BLaER1 (cell line): ENCODE results near the gene B3GNT9.

ENCODE experiments used
- H3K27ac ChIP-seq: shearing (Covaris generic); formaldehyde crosslinking; 2 replicates; pipeline ENCODE4 v1.8.1; 2022
- H3K27me3 ChIP-seq: shearing (Covaris generic); formaldehyde crosslinking; 2 replicates; pipeline ENCODE4 v1.8.1; 2022
- H3K36me3 ChIP-seq: shearing (Covaris generic); formaldehyde crosslinking; 2 replicates; pipeline ENCODE4 v1.8.1; 2022
- H3K4me1 ChIP-seq: shearing (Covaris generic); formaldehyde crosslinking; 2 replicates; pipeline ENCODE4 v1.8.1; 2022
- H3K4me2 ChIP-seq: shearing (Covaris generic); formaldehyde crosslinking; 2 replicates; pipeline ENCODE4 v1.8.1; 2022
- H3K4me3 ChIP-seq: shearing (Covaris generic); formaldehyde crosslinking; 2 replicates; pipeline ENCODE4 v1.8.1; 2022
- H3K9ac ChIP-seq: shearing (Covaris generic); formaldehyde crosslinking; 2 replicates; pipeline ENCODE4 v1.8.1; 2022
- H3K9me3 ChIP-seq: shearing (Covaris generic); formaldehyde crosslinking; 2 replicates; pipeline ENCODE4 v1.8.1; 2022
- H4K20me1 ChIP-seq: shearing (Covaris generic); formaldehyde crosslinking; 2 replicates; pipeline ENCODE4 v1.8.1; 2022
- Cebpa-rat ChIP-seq: shearing (Covaris generic); IDR thresholded peaks from 2 replicates; pipeline ENCODE4 v1.8.1; 2022

The B3GNT9 gene

DNA sequence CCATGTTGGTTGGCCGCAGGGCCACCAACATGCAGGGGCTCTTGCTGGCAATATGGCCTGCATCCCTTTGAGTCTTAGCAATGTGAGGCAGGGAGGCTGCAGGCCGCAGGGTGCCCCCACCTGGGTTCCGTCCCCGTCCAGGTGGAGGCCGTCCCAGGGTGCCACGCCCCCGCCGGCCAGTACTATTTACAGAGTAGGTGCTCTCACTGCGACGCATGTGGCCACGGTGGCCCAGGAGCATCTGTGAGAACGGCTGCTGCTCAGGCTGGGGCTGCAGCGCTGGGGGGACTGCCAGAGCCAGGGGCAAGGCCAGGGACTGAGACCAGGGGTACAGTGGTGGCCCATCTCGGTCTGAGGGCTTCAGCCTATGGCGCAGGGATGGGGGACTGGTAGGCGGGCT lies 29.4 kb upstream of the B3GNT9 start:
- Histone ChIP-seq H3K36me3 (peaks cover 16% of the 10 kb centered on the region; the same call in 1 of the 2 replicates), H3K27me3 (peaks cover 29% of the 10 kb centered on the region), H3K4me2 (peak overlapping the region; percentile 89; the same call in 1 of the 2 replicates), H3K4me3 (no peak overlapping the region), H3K9me3 (no peaks in the 10 kb centered on the region), H4K20me1 (peaks cover 61% of the 10 kb centered on the region), H3K4me1 (peaks cover 66% of the 10 kb centered on the region), H3K27ac (no peak overlapping the region), H3K9ac (0 out of 2 replicates have a peak overlapping the region, but pooled peaks have one; percentile 50)
- no peak for TF ChIP-seq Cebpa-rat

DNA sequence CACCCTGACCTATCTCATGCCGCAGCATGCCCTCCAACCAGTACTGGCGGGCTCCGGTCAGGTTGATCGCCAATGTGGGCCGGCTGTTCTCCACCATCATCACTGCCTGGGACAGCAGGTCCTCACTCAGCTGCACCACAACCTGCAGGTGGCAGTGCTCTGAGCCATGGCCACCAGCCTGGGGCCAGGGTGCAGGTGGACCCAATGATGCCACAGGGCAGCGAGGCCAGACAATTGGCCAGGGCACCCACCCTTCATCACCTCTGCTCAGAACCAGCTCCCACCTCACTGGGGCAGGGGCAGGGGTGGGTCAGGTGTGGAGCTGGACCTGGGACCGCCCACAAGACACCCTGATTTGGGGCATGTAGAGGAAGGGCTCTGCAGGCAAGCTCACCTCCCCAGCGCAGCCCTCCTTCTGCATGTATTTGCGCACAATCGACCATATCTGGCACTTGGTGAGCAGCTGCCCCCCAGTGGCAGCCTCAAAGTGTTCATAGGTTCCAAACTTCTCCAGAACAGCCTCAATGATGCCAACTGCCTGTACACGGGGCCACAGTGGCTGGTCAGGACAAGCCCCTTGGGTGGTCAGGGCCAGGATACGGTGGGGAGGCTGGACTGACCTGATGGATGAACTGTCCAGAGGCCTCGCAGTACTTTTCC lies 28.8 kb upstream of the B3GNT9 start:
- no peaks in the 10 kb centered on the region for H3K9me3 ChIP-seq
- H3K27me3 ChIP-seq, result peaks cover 23% of the 10 kb centered on the region
- H3K4me1 ChIP-seq, result peaks cover 66% of the 10 kb centered on the region
- no peak overlapping the region for H3K9ac ChIP-seq
- no peak overlapping the region for H3K4me3 ChIP-seq
- H3K27ac ChIP-seq, result no peak overlapping the region
- peaks cover 16% of the 10 kb centered on the region; the same call in 1 of the 2 replicates for H3K36me3 ChIP-seq
- H3K4me2 ChIP-seq, result 0 out of 2 replicates have a peak overlapping the region, but pooled peaks have one; percentile 86
- peaks cover 55% of the 10 kb centered on the region for H4K20me1 ChIP-seq
- no peak for TF ChIP-seq Cebpa-rat

DNA sequence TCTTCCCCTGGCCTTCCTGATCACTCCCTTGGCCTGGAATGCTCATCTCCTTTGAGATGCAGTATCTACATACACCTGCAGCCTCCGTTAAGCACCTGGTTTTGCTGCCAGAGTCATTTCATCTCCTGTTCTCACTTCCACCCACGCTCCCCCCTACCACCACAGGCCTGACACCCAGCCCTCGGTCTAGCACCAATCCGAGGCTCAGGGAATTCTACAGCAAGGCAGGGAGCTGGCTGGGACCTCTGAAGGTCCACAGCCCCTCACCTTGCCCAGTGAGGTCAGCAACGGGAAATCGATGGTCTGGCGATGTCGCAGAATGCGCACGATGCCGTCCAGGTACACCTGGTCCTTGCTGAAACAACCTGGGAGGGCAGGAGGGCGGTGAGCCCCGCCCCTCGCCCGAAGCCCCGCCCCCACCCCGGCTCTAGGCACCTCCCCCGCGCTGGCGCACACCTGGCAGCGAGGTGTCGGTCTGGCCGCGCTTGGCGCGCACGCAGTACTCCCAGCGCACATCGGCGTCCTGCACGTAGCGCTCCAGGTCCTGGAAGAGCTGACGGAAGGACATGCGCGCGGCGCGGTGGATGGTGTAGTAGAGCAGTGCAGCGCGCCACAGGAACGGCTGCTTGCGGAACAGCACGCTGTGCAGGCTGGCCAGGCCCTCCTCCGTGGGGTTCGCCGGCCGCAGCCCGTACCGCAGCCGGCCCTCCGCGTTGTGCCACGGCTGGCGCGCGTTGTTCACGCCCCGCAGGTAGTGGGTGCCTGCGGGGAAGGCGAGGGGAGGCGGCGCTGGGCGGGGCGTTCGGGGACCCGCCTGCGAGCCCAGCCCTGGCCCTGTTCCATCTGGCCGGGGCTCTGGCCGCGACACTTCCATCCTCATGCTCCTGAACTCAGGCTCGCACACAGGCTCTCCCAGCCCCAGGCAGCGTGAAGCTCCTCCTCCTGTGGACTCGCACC lies 27.2 kb upstream of the B3GNT9 start:
- H3K27ac ChIP-seq, result no peak overlapping the region
- H3K27me3 ChIP-seq, result peaks cover 18% of the 10 kb centered on the region
- H3K9me3 ChIP-seq, result no peaks in the 10 kb centered on the region
- no peak overlapping the region for H3K9ac ChIP-seq
- H3K4me2 ChIP-seq, result peak overlapping the region; percentile 86
- H3K4me1 ChIP-seq, result peaks cover 75% of the 10 kb centered on the region
- no peak for TF ChIP-seq Cebpa-rat
- peaks cover 52% of the 10 kb centered on the region for H4K20me1 ChIP-seq
- H3K4me3 ChIP-seq, result peak overlapping the region; percentile 55
- peaks cover 16% of the 10 kb centered on the region; the same call in 1 of the 2 replicates for H3K36me3 ChIP-seq

DNA sequence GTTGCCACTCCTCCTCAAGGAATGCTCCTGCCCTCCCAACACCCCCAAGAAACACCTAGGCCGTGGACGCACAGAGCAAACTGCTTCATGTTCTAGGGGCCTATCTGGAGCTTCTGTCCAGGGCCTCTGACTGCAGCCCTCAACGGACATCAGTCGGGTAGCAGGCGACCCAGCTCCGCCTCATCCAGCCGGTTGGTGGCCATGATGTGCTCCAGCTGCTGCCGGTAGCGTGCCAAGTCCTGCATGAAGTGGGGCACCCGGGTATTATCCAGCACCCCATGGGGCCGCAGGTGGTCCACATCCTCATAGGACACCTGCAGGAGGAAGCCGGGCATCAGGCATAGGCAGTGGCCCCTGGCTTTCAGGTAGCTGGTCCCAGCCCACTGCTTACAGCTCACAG lies 25.9 kb upstream of the B3GNT9 start:
- H3K36me3 ChIP-seq, result peaks cover 16% of the 10 kb centered on the region; the same call in 1 of the 2 replicates

DNA sequence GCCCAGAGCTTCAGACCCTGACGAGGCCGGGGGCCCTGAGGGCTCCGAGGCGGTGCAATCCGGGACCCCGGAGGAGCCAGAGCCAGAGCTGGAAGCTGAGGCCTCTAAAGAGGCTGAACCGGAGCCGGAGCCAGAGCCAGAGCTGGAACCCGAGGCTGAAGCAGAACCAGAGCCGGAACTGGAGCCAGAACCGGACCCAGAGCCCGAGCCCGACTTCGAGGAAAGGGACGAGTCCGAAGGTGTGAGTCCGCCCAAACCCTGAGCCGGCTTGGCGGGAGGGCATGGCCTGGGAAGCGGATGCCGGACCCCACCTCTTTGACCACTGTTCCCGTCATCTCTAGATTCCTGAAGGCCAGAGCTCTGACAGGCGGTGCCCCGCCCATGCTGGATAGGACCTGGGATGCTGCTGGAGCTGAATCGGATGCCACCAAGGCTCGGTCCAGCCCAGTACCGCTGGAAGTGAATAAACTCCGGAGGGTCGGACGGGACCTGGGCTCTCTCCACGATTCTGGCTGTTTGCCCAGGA lies 24.0 kb upstream of the B3GNT9 start:
- peaks cover 18% of the 10 kb centered on the region for H3K27me3 ChIP-seq
- H3K9me3 ChIP-seq, result no peaks in the 10 kb centered on the region
- peak overlapping the region; percentile 85 for H3K27ac ChIP-seq
- peaks cover 76% of the 10 kb centered on the region for H3K4me1 ChIP-seq
- H3K9ac ChIP-seq, result peak overlapping the region; percentile 78
- H3K4me2 ChIP-seq, result peak overlapping the region; percentile 99
- H3K4me3 ChIP-seq, result peak overlapping the region; percentile 71
- TF ChIP-seq Cebpa-rat, result no peak
- peaks cover 11% of the 10 kb centered on the region; the same call in 1 of the 2 replicates for H3K36me3 ChIP-seq
- peaks cover 33% of the 10 kb centered on the region for H4K20me1 ChIP-seq

More for the DNA sequence above, 25.9 kb upstream of the B3GNT9 start:
- peaks cover 74% of the 10 kb centered on the region for H3K4me1 ChIP-seq
- H3K27me3 ChIP-seq, result peaks cover 18% of the 10 kb centered on the region
- H3K4me3 ChIP-seq, result no peak overlapping the region
- no peak for TF ChIP-seq Cebpa-rat
- H3K9ac ChIP-seq, result no peak overlapping the region
- no peak overlapping the region for H3K4me2 ChIP-seq
- H4K20me1 ChIP-seq, result peaks cover 52% of the 10 kb centered on the region
- no peaks in the 10 kb centered on the region for H3K9me3 ChIP-seq
- no peak overlapping the region for H3K27ac ChIP-seq

DNA sequence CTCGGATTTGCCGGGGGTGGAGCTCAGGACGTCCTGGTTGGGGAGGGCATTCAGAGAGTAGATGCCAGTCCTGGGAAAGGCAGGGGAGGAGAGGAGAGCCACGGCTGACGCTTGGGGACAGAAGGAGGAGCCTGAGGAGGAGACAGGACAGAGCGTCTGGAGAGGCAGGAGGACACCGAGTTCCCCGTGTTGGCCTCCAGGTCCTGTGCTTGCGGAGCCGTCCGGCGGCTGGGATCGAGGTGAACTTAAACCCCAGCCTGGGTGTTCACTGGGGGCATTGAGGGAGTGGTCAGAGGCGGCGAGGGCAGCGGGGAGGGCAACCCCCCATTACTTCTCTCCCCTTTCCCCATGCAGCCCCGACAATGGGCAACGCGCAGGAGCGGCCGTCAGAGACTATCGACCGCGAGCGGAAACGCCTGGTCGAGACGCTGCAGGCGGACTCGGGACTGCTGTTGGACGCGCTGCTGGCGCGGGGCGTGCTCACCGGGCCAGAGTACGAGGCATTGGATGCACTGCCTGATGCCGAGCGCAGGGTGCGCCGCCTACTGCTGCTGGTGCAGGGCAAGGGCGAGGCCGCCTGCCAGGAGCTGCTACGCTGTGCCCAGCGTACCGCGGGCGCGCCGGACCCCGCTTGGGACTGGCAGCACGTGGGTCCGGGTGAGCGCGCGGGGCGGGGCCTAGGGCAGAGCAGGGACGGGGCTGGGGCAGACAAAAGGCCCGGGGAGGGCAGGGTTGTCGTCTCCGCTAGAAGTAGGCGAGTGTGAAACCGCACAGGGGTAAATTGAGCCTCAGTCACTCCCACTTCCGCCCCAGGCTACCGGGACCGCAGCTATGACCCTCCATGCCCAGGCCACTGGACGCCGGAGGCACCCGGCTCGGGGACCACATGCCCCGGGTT lies 23.3 kb upstream of the B3GNT9 start:
- Histone ChIP-seq H3K27ac (peak overlapping the region; percentile 85), H3K9ac (peak overlapping the region; percentile 78), H3K36me3 (peaks cover 11% of the 10 kb centered on the region; the same call in 1 of the 2 replicates), H3K4me1 (peaks cover 84% of the 10 kb centered on the region), H3K9me3 (no peaks in the 10 kb centered on the region), H4K20me1 (peaks cover 26% of the 10 kb centered on the region), H3K4me2 (peak overlapping the region; percentile 99), H3K4me3 (peak overlapping the region; percentile 71), H3K27me3 (peaks cover 18% of the 10 kb centered on the region)
- no peak for TF ChIP-seq Cebpa-rat

DNA sequence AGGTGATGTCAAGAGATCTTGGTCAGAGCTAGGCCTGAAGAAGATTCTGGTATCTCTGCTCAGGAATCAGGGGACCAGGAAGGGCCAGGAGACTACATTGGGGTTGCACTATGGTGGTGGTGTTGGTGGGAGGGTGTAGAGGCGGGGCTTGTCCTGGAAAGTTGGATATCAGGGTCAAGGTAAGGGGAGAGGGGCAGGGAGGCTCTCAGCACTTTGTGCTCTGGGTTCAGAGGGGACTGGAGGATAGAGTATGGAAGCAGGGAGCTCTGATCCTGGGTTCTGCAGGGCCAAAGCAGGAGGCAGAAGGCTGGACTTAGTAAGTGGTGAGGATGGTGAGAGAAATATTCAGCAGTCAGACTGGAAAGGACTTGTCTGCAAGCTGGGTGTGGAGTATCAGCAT lies 22.5 kb upstream of the B3GNT9 start:
- H3K4me3 ChIP-seq, result peak overlapping the region; percentile 71
- H3K4me1 ChIP-seq, result peaks cover 88% of the 10 kb centered on the region
- no peaks in the 10 kb centered on the region for H3K9me3 ChIP-seq
- no peak for TF ChIP-seq Cebpa-rat
- peaks cover 19% of the 10 kb centered on the region for H4K20me1 ChIP-seq
- peaks cover 11% of the 10 kb centered on the region; the same call in 1 of the 2 replicates for H3K36me3 ChIP-seq
- H3K9ac ChIP-seq, result peak overlapping the region; percentile 78
- H3K27me3 ChIP-seq, result peaks cover 17% of the 10 kb centered on the region
- peak overlapping the region; percentile 99 for H3K4me2 ChIP-seq
- H3K27ac ChIP-seq, result peak overlapping the region; percentile 85

DNA sequence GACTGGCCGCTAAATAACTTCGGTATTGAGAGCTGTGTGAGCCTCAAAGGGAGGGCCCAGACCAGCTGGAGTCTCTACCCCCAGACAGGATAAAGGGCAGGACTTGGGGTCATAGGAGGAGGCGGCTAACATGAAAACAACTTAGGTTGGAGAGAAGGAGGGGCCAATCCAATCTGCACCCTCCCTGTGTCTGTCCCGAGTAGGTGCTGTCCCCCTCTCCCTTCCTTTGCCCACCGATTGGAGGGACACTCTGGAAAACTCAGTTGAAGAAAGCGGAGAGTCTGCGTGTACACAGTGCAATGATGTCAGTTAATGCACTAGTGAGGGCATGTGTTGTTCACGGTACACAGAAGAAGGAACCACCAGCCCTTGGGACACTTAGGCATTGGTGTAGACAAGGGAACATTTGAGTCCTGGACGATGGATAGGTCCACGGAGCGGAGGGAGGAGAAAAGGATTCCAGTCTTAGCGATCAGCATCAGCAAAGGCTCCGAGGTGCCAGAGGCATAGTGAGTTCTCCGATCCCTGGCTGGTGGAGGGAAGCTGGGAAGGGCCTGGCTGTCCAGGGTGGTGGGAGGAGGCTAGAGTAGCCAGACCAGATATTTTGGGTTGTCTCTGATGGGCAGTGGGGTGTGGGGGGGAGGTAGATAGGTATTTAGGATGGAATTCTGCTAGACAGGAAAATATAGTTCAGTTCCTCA lies 20.3 kb upstream of the B3GNT9 start:
- Histone ChIP-seq H3K27me3 (peaks cover 29% of the 10 kb centered on the region), H3K4me3 (peak overlapping the region; percentile 68), H4K20me1 (0 out of 2 replicates have a peak, but pooled peaks cover 1% of the 10 kb centered on the region), H3K4me1 (peaks cover 76% of the 10 kb centered on the region), H3K9me3 (no peaks in the 10 kb centered on the region), H3K36me3 (peaks cover 1% of the 10 kb centered on the region; the same call in 1 of the 2 replicates), H3K27ac (peak overlapping the region; percentile 72; the same call in 1 of the 2 replicates), H3K4me2 (peak overlapping the region; percentile 98), H3K9ac (peak overlapping the region; percentile 68; the same call in 1 of the 2 replicates)
- TF ChIP-seq Cebpa-rat, result no peak
